ENCODE data around the gene GRIK3. TPM values are rescaled to one million over a fixed set of nuclear protein-coding genes. Genes with fewer than 3 reads are reported as not detected.

The GRIK3 gene
- total and polyA plus RNA-seq, 4 donors, result 0.03 to 0.08 (median 0.05) TPM; not detected in 1

- H3K9ac ChIP-seq (ENCODE audit: low read depth in 1 of 2, low read length in 2 of 2), result no peak overlapping the region
- peaks cover 0 to 3% (median 2%) of the 10 kb centered on the region in 4 donors for H3K27me3 ChIP-seq (ENCODE audit: control insufficient read depth in 4 of 4, insufficient read depth in 4 of 4, low read length in 3 of 4)
- H3K4me1 ChIP-seq (ENCODE audit: control insufficient read depth in 4 of 4, insufficient read depth in 4 of 4, low read length in 3 of 4), result no peaks in the 10 kb centered on the region
- DNase-seq (ENCODE audit: low spot score), result no peak
- TF ChIP-seq REST (IDR thresholded peaks at IDR 0.05) (no peak), FOXA2 (IDR thresholded peaks at IDR 0.05) (no peak), JUND (IDR thresholded peaks at IDR 0.05) (no peak), MAX (IDR thresholded peaks at IDR 0.05) (no peak), CTCF (IDR thresholded peaks at IDR 0.05; ENCODE audit: low read depth, low read length, missing input control) (no peak), YY1 (IDR thresholded peaks at IDR 0.05) (no peak), ATF3 (IDR thresholded peaks at IDR 0.05) (no peak), ZBTB33 (IDR thresholded peaks at IDR 0.05) (no peak), EGR1 (IDR thresholded peaks at IDR 0.05; ENCODE audit: low read depth in 2 of 2) (no peak), RXRA (IDR thresholded peaks at IDR 0.05) (no peak)
- no peaks in the 10 kb centered on the region for H3K36me3 ChIP-seq (ENCODE audit: control insufficient read depth in 4 of 4, insufficient read depth in 3 of 4, low read depth in 1 of 4, low read length in 3 of 4)
- H3K9me3 ChIP-seq (ENCODE audit: control insufficient read depth in 4 of 4, low read length in 3 of 4), result no peaks in the 10 kb centered on the region
- H3K4me3 ChIP-seq (ENCODE audit: low read depth in 1 of 3, low read length in 3 of 3), result no peak overlapping the region
- H3K27ac ChIP-seq (ENCODE audit: low read depth in 1 of 2, low read length in 2 of 2), result no peak overlapping the region
- 77% methylated on average over 11 of the region's 11 CpGs for WGBS
These were observed 198.0 kb downstream of the GRIK3 start for GRCh38 chr1:36836196-36836883.

- H3K4me1 ChIP-seq (ENCODE audit: control insufficient read depth in 4 of 4, insufficient read depth in 4 of 4, low read length in 3 of 4), result no peaks in the 10 kb centered on the region
- no peaks in the 10 kb centered on the region for H3K36me3 ChIP-seq (ENCODE audit: control insufficient read depth in 4 of 4, insufficient read depth in 3 of 4, low read depth in 1 of 4, low read length in 3 of 4)
- H3K4me3 ChIP-seq (ENCODE audit: low read depth in 1 of 3, low read length in 3 of 3), result no peak overlapping the region
- DNase-seq (ENCODE audit: low spot score), result no peak
- H3K9ac ChIP-seq (ENCODE audit: low read depth in 1 of 2, low read length in 2 of 2), result no peak overlapping the region
- no peak overlapping the region for H3K27ac ChIP-seq (ENCODE audit: low read depth in 1 of 2, low read length in 2 of 2)
- 61% methylated on average over 4 of the region's 4 CpGs for WGBS
- no peaks in the 10 kb centered on the region for H3K9me3 ChIP-seq (ENCODE audit: control insufficient read depth in 4 of 4, low read length in 3 of 4)
- peaks cover 0 to 3% (median 1%) of the 10 kb centered on the region in 4 donors for H3K27me3 ChIP-seq (ENCODE audit: control insufficient read depth in 4 of 4, insufficient read depth in 4 of 4, low read length in 3 of 4)
- TF ChIP-seq TAF1 (conservative IDR thresholded peaks at IDR 0.05) (no peak), RXRA (IDR thresholded peaks at IDR 0.05) (no peak), GABPA (IDR thresholded peaks at IDR 0.05 in 1 of 2, conservative IDR thresholded peaks at IDR 0.05 in 1 of 2) (no peak), YY1 (IDR thresholded peaks at IDR 0.05) (no peak), ATF3 (IDR thresholded peaks at IDR 0.05) (no peak), RAD21 (IDR thresholded peaks at IDR 0.05) (no peak), ZBTB33 (IDR thresholded peaks at IDR 0.05) (no peak), HNF4A (conservative IDR thresholded peaks at IDR 0.05) (no peak), CTCF (IDR thresholded peaks at IDR 0.05; ENCODE audit: low read depth, low read length, missing input control) (no peak), FOXA1 (IDR thresholded peaks at IDR 0.05) (no peak), HNF4G (IDR thresholded peaks at IDR 0.05) (no peak), FOXA2 (IDR thresholded peaks at IDR 0.05) (no peak), MAX (IDR thresholded peaks at IDR 0.05) (no peak), SP1 (IDR thresholded peaks at IDR 0.05) (no peak)
These were observed 198.6 kb downstream of the GRIK3 start for GRCh38 chr1:36835696-36836095.

Measured in liver (tissue), 9 donors.